Urinary bladder (tissue), 4 donors: ENCODE measurements around the gene SYDE2. TPM values are rescaled to one million over a fixed set of nuclear protein-coding genes. Genes with fewer than 3 reads are reported as not detected.

Experiments used
- DNase-seq: peaks from one replicate; pipeline ENCODE4 v3.0.0-alpha.2; 2015; ENCODE audit errors: extremely low spot score
- H3K27ac ChIP-seq: one replicate; pipeline ENCODE4 v1.5.1; 2013; ENCODE audit warnings: low read depth, mild to moderate bottlenecking, moderate library complexity
- H3K36me3 ChIP-seq: one replicate; pipeline ENCODE4 v1.6.1; 2013; ENCODE audit warnings: mild to moderate bottlenecking, moderate library complexity; ENCODE audit not compliant: insufficient read depth
- H3K4me1 ChIP-seq: one replicate; pipeline ENCODE4 v1.6.1; 2013; ENCODE audit warnings: mild to moderate bottlenecking, moderate library complexity; ENCODE audit not compliant: insufficient read depth
- H3K4me3 ChIP-seq: one replicate; pipeline ENCODE4 v1.5.1; 2013; ENCODE audit warnings: low read depth, low read length
- WGBS: extraction: QIAGEN DNeasy Blood & Tissue Kit; methylation state at CpG from one replicate; pipeline ENCODE4 v1.1.7; 2013; 5-methylcytosine and 5-hydroxymethylcytosine counted together
- polyA plus RNA-seq: library from polyadenylated mRNA; stranded (reverse); fragments of 200-250 nt; gene quantifications from one replicate; pipeline ENCODE4 v1.2.3, GENCODE V29; 2013
- small RNA-seq: library from RNA; depleted of rRNA; stranded (forward); fragments of <200 nt; gene quantifications from one replicate; pipeline ENCODE3, GENCODE V24; 2014
- total RNA-seq: library from RNA; depleted of rRNA; stranded (reverse); fragments of >200 nt; gene quantifications from one replicate; pipeline ENCODE4 v1.2.3, GENCODE V29; 2014
- donor health status: healthy with polysubstance abuse.
- donor health status: healthy.

Gene SYDE2
- total and polyA plus RNA-seq, 2 donors, result 6.7 to 54.0 TPM

DNA sequence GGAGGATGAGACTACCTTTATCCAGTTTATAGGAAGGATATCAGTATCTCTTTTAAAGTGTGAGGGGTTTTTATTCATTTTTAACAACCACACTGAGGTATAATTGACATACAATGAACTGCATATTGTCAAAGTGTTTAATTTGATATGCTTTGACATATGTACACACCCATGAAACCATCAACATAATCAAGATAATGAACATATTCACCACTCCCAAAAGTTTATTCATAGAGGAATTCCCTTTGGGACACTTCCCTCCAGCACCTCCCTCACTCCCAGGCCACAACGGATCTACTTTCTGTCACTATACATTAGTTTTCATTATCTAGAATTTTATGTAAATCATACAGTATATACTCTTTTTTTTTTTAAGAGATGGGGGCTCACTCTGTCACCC is 89.1 kb downstream of the SYDE2 start:
- H3K4me1 ChIP-seq, result no peaks in the 10 kb centered on the region
- no peak for DNase-seq
- 68% methylated on average over 1 of the region's 1 CpG for WGBS

DNA sequence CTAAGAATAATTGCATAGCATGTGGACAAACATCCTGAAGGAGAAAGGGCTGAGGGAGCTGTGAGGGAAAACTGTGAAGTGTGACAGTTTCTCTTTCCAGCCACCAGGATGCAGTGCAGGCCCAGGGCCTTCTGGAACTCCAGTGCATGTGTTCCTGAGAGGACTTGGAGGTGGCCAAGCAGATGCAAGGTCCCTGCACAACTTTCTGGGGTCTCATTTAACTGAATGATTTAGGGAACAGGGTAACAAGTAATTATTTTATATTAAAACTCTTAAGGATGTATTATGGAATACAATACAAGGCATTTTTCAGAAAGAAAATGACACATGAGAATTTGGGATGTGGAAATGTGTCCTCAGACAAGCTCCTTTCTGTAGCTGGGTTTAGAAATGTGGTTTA is 91.3 kb downstream of the SYDE2 start:
- Histone ChIP-seq H3K27ac (no peak overlapping the region), H3K36me3 (no peaks in the 10 kb centered on the region), H3K4me1 (no peaks in the 10 kb centered on the region), H3K4me3 (no peak overlapping the region)
- DNase-seq, result no peak

More for the DNA sequence above, 89.1 kb downstream of the SYDE2 start:
- H3K27ac ChIP-seq, result no peak overlapping the region
- no peak overlapping the region for H3K4me3 ChIP-seq
- H3K36me3 ChIP-seq, result no peaks in the 10 kb centered on the region

Small RNA genes within 50 kb of the gene (small RNA-seq; reads per million reads assigned to genes)
- gene MIR4423, result not detected

Other genes with a start within 250 kb of the SYDE2 start
- 0.90 TPM for gene MCOLN2, start 203.9 kb downstream of the SYDE2 start, total RNA-seq
- gene MCOLN2, start 203.9 kb downstream of the SYDE2 start, polyA plus RNA-seq, result 0.43 TPM
- 3.0 TPM for gene MCOLN3, start 152.5 kb downstream of the SYDE2 start, total RNA-seq
- gene MCOLN3, start 152.5 kb downstream of the SYDE2 start, polyA plus RNA-seq, result 0.67 TPM
- 21.5 TPM for gene C1orf52, start 58.6 kb upstream of the SYDE2 start, total RNA-seq
- gene C1orf52, start 58.6 kb upstream of the SYDE2 start, polyA plus RNA-seq, result 27.8 TPM
- 36.6 TPM for gene BCL10, start 75.6 kb upstream of the SYDE2 start, total RNA-seq
- gene BCL10, start 75.6 kb upstream of the SYDE2 start, polyA plus RNA-seq, result 9.6 TPM